Stimulated activated CD8-positive, alpha-beta memory T cell treated with anti-CD3 and anti-CD28 coated beads, Interleukin-7, amount 100 ng/mL, for 48 hours (primary cell): ENCODE results near the gene CNIH3.

ENCODE experiments used
- DNase-seq, 2 donors: peaks; one replicate each; pipeline ENCODE4 v3.0.0-alpha.2; 2020; ENCODE audit warnings: low read depth in 1 of 2; ENCODE audit errors: extremely low read depth in 1 of 2

Gene CNIH3

DNA sequence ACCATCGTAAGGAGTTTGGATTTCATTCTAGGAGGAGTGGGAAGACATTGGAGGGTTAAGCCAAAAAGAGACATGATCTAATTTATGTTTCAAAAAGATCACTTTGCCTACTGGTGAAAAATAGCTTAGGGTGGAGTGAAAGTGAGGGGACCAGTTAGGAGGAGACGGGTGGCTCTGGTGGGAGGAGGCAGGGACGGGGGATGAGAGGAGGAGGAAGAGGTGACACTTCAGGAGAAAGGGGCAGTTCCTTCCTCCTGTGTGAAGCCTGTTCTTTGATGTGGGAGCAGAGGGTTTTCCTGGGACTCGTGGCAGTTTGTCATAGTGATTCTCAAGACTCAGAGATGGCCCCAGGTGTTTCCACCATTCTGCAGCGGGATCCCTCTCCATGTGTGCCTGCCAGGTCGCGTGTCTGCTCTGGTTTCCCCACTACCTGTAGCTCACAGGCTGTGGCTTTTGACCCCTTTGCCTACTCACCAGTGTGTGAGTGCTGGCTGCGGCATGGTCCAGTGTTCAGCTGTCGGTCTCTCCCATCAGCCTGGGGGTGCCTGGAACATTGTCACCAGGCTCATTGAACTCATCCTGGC is 102.4 kb downstream of the CNIH3 start:
- DNase-seq = no peak

DNA sequence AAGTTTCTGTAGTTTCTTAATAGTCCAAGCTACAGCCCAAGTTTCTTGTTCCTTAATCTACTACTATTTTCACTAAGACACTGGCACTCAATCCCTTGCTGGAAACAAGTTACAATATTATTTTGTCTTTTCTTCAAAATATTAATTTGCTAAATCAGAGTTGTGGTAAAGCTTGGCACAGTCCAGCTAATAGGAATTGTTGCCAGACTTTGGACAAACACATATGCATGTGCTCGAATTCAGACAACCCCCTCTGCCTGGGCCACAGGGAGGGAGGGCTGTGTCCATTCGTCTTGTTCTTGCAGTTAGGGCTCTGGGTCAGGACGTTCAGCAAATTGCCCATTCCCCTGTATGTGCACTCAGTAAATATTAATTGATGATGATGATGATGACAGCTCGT is 103.6 kb downstream of the CNIH3 start:
- DNase-seq = no peak

DNA sequence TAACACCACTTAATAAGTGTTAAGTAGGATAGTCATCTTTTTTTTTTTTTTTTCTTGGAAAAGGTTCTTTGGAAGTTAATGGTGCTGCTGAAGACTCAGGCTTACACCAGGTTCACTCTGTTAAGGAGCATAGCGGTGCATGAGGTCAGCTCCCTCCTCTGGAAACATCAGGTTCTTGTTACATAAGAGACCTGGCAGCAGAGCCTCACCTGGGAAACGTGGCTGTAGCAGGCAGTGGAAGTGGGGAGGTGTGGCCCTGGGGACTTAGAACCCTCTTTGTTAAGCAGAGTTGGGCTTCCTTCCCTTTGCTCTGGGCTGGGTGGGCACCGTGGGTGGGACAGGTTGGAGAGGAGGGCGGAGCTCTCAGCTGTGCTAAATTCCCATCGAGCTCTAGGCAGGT is 104.1 kb downstream of the CNIH3 start:
- DNase-seq = no peak

DNA sequence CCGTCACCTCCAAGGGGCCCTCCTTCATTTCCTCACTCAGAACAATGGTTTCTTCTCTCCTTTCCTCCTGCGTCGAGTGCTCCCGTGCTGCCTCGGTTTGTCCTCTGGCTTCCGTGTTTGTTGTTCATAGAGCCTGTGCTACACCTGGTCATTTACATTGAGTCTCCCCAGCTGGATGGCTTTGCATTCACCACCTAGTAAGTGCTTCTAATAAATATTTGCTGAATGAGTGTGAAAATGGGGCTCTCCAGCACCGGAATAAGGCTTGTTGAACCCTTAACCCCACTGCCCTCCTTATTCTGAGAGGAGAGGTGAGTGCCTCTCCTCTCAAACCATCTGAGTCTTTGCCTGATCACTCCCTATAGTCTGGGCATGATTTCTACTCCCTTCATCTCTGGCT is 104.9 kb downstream of the CNIH3 start:
- DNase-seq = no peak

DNA sequence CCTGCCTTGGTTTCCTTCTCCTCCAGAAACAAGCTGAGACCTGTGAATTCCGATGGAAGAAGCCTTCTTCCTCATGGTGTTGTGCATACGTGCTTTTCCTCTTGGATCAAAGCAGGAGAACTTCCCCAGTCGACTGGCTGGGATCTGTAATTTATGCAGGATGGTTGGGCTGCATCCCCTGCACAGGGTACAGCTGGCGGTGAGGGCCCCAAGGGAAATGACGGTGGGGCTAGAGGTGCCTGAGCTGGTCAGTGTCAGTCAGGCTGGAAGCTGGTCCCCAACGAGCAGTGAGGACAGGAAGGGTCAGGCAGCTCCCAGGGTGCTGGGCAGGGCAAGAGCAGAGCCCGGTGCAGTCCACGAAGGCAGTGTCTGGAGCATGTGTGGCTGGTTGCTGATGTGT is 106.7 kb downstream of the CNIH3 start:
- DNase-seq = no peak

DNA sequence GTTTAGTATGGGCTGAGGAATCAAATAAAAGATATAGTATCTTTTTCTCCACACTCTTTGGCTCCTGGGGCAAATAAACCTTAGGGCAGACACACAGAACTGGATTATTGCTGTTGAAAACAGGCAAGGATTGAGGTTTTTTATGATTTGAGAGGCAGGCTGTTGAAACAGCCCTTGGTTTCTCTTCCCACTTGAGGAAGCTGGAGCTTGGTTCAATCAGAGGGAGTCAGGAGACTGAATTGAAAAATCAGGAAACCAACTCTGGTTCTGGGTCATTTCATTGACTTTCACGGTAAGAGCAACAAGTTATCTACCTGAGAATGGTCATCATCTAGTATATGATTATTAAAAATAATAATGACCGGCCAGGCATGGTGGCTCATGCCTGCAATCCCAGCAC is 108.4 kb downstream of the CNIH3 start:
- no peak for DNase-seq

DNA sequence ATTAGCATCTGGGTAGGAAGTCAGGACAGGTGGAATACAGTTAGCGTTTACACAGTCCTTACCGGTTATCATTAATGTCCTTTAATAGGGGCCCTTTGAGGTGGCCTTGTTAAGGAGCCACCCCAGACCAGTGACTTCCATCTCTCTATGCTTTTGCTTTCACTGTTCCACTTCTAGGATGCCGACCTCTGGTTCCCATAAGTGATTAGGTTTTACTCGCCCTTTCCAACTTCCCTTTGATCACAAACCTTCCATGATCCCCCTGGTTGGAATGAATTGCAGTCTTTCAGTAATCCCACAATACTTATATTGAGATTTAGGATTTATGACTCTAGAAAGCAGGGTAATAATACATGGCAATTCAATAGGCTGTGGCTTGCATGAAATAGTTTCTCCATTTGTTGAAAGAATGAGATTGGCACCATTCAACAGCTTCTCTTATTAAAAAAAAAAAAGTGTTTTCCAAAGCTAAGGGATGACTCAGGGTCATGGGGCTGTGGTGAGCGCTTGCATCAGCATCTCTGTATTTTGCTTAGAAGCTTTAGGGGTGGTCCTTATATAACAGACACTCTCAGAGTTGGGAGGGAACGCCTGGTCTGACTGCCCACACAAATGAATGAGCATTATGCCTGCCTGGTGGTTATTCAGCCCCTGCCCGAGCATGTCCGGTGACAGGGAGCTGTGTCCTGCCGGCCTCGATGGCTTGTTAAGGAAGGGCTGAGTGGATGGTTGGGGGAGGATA is 110.5 kb downstream of the CNIH3 start:
- no peak for DNase-seq

DNA sequence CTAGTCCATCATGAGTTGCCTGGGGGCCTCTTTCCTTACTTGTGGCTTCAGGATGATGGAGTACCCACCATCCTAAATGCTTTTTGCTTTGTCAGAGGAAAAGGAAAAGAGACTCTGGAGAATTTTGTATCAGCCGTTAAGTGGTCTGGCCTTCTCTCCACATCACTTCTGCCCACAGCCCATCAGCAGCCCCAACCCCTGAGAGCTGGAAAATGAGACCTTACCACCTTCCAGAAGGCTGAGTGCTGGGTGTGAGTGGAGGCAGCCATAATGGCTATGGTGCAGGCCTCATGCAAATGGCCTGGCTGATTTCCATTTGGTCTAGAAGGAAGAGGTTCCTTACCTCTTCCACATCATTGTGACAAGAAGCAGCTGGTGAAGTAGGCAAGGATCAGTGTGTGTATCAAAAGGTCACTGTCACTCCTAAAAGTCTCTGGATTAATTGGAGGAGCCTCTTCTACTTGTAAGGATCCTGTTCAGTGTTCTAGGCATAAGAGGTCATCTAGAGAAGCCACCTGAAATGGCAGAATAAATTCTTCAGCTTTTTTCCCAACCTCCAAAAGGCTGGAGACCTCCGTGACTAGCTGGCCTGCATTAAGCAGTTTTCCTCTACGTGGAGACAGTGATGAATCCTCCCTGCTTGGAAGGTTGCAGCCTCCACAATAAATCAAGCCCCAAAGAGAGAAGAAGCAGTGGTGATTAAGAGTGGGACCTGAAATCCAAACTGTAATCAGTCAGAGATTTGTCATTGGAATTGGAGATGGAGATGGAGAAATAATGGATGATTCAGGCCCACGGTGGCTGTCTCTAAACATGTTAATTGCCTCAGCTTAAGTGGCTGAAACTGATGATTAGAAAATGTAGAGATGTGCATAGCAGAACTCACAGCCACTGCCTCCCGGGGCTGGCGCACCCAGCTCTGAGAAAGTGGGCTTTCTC is 111.5 kb downstream of the CNIH3 start:
- DNase-seq = no peak

DNA sequence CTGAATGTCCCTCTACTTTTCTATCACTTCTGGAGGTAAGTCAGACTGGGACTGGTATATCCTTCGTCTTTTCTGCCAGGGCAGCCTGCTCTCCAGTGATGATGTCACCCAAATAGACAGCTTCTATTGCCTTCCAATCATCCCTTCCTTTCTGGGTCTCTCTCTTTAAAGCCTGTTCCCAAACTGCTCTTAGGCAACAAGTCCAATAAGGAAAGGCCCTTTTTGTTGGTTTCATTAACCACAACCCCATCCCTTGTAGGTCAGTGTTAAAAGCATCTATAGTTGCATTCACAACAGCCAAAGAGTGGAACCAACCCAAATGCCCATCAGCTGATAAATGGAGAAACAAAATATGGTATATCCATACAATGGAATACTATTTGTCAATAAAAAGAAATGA is 114.4 kb downstream of the CNIH3 start:
- no peak for DNase-seq

DNA sequence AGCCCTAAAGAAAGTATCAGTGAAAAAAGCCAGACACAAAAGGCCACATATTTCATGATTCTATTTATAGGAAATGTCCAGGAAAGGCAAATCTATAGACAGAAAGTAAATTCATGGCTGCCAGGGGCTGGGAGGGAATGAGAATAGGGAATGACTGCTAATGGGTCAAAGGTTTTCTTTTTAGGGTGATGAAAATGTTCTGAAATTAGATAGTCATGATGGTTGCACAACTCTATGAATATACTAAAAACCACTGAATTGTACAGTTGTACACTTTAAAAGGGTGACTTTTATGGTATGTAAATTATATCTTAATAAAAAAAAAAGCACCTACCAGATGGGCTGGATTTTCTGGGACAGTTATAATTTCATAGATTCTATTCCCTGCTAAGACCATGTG is 114.8 kb downstream of the CNIH3 start:
- DNase-seq = no peak

DNA sequence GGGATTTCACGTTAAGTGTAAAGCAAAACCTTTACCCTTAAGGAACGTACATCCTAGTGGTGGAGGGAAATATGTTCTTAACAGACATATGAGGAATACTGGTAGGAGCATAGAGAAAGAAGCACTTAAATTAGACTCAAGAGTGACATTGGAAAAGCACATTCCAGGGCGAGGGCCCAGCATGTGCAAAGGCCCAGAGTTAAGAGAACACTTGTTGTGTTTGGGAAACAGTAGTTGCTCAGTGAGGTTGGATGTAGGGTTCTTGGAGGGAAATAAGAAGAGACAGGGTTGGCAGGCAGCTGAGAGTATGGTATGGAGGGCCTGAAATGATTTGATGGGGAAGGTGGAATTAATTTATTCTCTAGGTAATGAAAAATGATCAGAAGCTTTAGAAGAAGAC is 115.5 kb downstream of the CNIH3 start:
- no peak for DNase-seq

DNA sequence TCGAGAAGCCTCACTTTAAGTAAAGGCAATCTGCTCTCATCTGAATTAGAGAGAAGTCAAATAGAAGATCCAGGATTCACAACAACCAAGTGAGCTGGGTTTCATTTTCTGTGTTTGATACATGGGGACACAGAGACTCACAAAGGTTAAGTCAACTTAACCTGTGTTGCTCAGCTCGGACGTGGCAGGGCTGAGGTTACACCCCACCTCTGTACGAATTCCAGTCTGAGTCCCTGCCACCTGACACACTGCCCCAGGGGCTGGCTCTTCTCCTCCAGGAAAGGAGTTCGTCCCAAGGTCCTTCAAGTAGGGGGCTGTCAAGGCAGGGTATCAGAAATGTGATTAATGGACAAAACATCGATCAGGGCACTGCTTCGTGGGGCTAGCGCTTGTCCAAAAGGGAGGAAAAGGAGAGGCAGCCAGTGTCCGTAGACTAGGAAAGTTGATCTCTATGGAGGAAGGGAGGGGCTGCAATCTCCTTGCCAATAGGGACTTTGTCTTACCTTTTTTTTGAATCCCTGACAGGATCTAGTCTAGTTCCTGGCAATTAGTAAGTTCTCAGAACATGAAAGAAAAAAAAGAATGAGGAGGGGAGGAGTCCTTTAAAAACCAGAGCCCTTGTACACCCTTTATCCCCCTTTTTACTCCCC is 116.4 kb downstream of the CNIH3 start:
- no peak for DNase-seq

DNA sequence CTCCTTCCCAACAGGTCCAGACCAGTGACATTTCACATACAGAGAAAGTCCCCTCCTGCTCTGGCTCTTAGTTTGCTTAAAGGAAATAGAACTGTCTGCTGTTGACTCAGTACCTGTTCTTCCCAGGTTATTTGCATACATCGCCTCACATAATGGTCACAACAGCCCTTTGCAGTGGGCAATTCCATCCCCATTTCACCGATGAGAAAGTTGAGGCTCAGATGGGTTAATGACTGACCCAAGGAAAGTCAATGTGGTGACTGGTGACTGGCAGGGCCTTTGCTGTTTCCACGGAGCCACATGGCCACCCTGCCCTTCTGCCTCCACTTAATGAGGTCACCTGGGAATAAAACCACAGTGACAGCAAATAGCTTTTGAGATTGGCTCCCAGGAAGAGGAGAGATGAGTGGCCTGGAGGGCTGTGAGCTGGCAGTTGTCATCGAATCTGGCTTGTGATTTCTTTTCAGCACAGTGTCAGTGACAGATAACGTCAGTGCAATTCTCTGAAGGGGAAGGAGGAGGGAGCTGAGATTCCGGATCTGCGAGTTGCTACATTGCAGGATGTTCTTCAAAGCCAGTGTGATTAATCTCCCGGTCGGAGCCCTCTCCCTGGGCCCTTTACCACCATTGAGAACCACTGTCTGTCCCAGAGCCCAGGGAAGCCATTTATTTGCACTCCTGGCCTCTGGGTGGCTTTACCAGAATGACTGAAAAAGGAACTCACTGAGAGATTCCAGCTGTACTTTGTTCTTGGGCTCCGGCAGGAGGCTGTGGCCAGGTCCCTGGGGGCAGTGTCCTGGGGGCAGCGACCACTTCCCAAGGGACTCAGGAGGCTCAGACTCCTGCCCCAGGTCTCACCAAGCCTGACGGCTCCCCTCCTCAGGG is 117.2 kb downstream of the CNIH3 start:
- DNase-seq = no peak

DNA sequence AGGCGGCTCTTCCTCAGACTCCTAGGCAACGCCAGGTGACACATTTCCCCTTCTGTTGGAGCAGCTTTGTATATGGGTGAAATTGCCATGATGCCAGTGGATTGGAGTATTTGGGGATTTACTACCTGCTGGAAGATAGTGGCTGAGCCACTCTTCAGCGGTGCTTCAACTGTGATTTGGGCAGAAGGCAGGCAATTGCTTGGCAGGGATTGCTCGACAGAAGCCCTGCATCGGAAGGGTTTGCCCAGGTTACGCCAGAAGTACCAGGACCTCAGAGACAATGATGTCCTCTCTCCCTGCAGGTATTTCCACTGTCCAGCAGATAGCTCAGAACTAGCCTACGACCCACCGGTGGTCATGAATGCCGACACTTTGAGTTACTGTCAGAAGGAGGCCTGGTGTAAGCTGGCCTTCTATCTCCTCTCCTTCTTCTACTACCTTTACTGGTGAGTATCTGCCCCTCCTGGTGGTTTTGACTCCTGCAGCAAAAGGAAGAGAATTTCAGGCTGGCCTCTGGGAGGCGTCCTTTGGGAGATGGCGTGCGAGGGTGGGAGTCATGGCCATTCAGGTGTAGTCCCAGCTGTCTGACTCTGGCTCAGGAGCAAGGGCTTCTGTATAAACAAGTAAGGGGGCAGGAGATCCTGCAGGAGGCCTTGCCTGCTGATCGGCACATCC is 118.3 kb downstream of the CNIH3 start:
- no peak for DNase-seq

DNA sequence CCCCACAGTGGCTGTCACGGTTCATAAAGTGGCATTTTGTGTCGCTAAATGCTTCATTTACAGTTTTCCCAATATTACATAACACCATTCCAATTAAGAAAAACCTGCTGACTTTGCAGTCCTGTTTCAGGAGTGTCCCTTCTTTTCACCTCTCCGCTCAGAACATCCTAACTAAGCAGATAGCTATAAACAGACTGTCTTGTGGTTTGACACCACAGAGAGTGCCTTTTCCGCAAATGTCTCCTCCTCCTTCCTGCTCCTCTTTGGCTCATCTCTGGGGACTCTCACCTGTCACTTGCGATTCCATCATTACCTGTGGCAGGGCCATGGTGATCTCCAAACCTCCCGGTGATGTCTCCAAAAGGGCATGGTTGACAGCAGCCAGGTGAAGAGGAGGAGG is 119.0 kb downstream of the CNIH3 start:
- DNase-seq = no peak

DNA sequence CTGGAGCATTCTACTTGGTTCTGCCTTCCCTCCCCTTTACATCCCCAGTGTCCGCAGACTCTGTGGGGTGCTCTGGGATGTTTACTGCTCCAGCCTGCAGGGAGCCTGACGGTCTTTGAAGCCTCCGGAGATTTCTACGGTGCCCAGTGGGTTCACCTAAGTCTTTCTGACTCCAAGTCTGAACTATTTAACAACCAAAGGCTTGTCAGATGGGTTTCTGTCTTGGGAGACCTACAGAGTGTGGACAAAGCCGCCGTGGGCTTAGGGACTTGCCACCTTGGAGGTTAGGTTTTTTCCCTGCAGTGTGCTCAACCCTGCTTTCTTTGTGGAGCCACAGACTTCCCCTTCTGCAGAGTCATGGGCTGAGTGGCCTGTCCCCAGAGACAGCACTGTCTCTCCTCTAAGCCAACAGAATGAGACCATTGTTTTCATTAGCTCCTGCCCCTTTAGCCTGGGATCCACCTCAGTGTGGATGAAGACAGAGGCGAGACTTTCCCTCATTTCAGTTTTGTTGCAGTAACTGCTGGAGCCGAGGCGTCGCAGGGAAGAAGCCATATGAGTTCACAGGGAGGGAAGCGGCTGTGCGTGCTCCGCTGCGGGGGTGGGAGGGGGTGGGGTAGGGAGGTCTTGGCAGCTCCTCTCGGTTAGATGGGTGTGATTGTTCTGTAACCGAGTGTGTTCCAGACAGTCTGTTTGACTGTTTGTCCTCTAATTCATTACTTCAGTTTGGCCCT is 120.7 kb downstream of the CNIH3 start:
- no peak for DNase-seq

DNA sequence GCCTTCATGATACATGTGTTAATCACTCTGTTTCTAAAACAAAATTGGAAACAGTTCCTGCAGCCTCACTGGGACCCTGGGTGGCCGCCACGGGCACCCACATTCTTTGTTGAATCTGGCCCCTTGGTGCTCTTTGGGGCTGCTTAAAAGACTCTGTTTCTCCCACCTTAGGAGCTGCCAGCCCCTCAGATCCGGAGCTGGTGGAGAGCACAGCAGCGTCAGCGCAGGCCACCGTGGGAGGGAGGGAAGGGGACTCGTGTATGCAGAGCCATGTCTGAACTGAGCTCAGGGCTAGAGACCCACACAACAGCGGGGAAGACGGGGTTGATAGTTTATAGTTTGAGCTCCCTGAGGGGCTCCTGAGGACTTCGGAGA is 121.2 kb downstream of the CNIH3 start:
- DNase-seq = no peak

DNA sequence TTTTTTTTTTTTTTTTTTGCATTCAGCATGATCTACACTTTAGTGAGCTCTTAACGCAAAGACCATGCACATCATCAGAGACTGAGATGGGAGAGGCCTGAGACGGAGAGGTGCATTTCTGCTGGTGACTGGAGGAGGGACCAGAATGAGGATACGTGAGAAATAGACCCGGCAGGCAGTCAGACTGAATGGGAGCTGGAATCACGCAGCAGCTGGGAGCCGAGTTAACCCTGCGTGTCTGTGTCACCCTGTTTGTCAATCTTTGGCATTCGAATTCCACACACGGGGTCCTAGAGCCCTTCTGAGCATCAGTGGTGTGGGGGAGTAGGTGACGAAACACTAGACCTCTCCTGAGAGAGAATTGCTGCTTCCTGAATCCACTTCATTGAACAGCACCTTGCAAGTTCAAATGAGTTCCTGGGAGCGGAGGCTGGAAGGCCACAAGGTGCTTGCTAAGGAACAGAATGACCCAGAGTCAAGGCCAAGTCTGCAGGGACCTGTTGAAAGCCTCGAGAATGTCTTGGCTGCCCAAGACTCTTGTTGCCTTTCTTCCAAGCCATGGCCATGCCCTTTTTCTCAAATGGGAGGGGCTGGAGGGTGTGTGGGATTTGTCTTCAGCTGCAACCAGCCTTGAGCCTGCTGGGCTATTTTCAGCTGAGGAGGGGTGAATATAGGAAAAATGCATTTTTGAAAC is 123.3 kb downstream of the CNIH3 start:
- DNase-seq = no peak
